GM12872 (cell line): ENCODE measurements around the gene MCTP1.
A peak's percentile ranks its signal among the peaks of the same experiment; 100 is the strongest.

Source experiments
- TF ChIP-seq, protein P1 (sequence below): IDR thresholded peaks from 3 replicates; pipeline ENCODE4 v1.5.1; 2011; ENCODE audit warnings: low read depth, mild to moderate bottlenecking, low read length, moderate library complexity; ENCODE audit not compliant: insufficient read depth

The MCTP1 gene

DNA sequence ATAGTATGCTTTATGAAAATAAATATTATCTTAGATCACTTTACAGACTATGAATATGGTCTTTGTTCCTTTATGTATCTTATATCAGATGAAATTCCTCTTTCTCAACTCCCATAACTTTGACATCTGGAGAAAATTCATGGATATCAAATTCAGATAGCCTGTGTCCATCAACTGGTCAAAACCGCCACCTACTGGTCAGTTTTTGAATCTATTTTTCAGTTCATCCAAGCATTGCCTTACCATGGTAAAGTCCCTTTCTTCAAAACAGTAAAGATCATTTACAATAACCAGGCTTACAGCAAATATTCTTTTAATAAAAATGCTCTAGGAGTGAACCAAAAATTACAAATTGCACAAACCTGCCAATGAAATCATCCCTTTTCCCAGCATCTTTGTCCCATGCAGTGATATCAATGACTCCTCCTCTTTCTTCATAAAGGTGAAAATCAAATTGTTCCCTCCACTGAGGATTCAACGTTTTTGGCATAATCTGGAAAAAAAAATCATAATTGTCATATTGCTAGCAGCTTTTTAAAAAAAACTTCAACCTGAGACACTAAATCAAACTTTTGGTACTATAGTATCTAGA is 375.9 kb downstream of the MCTP1 start:
- TF ChIP-seq, protein P1, sequence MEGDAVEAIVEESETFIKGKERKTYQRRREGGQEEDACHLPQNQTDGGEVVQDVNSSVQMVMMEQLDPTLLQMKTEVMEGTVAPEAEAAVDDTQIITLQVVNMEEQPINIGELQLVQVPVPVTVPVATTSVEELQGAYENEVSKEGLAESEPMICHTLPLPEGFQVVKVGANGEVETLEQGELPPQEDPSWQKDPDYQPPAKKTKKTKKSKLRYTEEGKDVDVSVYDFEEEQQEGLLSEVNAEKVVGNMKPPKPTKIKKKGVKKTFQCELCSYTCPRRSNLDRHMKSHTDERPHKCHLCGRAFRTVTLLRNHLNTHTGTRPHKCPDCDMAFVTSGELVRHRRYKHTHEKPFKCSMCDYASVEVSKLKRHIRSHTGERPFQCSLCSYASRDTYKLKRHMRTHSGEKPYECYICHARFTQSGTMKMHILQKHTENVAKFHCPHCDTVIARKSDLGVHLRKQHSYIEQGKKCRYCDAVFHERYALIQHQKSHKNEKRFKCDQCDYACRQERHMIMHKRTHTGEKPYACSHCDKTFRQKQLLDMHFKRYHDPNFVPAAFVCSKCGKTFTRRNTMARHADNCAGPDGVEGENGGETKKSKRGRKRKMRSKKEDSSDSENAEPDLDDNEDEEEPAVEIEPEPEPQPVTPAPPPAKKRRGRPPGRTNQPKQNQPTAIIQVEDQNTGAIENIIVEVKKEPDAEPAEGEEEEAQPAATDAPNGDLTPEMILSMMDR: peak; percentile 60

DNA sequence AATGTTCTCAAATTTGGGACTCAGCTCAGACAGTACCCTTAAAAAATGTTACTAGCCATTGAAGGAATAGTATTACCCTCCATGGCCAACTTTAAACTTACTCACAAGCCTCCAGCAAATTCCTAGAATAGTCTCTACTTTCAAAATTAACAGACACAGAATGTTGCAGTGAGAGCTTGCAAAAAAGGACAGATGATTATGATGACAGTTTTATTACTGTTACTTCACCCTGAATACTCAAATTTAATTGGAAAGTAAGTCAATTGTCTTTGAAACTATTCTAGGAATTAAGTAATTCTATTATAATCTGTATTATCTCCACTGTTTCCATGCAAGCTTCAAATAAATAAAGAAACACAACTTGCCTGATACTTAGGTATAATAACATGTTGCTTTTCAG is 378.1 kb downstream of the MCTP1 start:
- TF ChIP-seq, protein P1: no peak

DNA sequence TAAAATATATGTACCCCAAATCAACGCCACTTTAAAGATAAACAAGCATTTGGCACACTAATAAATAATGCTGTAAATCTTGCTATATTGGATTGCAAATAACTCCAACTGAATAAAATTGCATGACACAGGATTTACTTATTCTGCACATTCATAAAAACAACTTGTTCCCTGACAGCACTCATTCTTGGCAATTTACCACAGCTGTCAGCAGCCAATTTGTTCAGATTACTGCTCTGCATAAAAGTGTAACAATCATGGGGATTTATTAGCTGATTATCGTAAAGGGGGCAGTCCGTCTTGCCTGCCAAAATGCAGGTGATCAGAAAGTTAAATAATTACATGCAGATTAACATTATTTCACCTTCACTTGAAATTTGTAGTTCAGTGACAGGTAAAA is 381.2 kb downstream of the MCTP1 start:
- TF ChIP-seq, protein P1: no peak

DNA sequence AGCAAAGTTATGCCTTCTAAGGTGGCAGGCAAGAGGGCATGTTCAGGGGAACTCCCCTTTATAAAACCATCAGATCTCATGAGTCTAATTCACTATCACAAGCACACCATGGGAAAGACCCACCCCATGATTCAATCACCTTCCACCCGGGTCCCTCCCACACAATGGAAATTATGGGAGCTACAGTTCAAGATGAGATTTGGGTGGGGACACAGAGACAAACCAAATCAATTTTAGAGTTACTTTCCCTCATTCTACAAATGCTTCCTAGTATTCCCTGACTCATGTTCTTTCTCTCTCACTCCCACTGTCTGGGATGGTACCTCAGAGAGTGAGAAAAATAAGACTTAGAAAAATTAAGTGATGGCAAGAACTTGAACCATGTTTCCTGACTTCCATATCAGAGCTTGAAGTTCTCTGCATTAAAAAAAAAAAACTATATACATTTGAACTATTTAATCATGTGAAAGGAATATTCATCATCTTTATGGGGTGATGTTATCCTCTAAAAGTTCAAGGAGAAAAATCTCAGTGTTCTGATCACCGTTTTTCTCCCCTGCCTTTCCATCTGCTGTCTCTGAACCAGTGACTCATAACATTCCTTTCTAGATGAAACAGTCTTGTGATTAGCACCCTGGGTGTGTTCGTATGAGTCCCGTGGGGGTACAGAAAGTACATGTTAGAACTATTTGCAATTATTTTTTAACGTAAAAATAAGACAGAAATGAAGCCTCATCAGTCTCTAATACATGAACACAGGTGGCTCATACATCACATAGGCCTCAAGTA is 383.5 kb downstream of the MCTP1 start:
- TF ChIP-seq, protein P1: no peak

DNA sequence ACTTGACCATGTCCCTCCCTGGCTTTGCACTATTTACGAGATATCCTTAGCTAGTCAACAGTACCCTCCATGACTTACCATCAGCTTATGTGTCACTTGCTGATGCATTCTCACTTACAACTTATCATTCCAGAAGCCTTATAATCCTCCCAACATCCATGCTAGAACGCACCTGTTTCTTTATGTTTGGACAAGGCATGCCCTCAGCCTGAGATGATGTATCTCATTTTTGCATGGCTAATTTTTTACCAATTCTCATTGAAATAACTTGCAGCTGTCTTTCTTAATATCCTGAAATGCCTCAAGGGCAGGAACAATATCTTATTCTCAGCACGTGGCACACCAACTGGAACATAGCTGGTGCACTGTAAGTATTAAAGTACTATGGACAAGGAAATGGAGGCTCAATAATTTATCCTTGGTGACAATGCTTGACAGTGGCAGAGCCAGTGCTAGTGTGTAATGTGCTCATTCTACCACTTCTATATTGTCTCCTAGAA is 384.8 kb downstream of the MCTP1 start:
- TF ChIP-seq, protein P1: no peak

DNA sequence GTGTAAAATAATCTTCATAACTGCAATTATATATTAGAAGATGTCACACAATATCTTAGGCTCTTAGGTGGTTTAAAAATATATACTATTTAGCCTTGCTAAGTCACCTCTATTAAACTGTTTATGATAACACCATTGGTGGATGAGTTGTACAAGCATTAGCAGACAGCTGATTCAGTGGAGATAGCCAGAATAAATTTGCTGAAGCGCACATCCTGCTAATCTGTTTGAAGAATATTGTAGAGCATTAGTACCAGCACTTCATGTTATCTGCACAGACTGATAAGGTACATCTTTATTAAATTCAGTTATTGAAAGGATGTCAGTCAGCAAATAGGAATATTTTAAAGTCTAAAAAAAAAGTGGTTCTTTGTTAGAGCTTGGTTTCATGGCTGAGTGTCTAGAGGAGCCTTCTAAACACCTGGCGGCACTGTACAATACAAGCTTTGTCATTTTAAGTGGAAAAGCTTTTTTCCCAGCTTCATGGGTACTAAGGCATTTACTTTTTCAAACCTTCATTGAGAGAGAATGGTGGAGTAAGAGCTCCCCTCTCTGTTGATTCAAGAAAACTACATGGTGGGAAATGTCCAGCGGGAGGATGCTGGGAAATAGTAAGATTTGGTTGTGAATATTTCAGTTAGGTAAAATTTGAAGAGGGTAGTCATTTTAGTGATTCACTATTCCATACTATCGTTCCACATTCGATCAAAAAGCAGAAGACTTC is 391.3 kb downstream of the MCTP1 start:
- TF ChIP-seq, protein P1: no peak; the same call in 2 of the 3 replicates

DNA sequence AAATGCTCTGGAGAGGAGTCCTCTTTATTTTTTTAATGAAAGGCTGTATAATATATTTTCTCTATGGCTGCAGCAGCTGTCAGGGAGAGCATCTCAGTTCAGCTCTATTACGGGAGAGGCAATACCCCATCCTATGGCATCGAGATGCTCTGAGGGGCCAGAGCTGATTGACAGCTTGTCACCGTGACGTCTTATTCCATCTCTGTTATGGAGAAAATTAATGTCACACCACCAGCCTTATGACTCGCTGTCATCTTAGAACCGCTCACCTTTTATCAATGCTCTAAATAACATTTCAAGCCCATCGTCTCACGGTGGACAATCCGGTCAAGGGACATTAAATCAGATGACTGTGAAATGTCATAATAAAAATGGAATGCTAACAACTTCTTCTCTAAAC is 392.9 kb downstream of the MCTP1 start:
- TF ChIP-seq, protein P1: no peak
